Pancreas (tissue), 10 donors: ENCODE measurements around the gene G6PC1. TPM values are rescaled to one million over a fixed set of nuclear protein-coding genes. Genes with fewer than 3 reads are reported as not detected.
A peak's percentile ranks its signal among the peaks of the same experiment; 100 is the strongest.
"Not testable (repeated sequence)": the region's sequence is repeated elsewhere in the genome, so short reads cannot be mapped to it uniquely, and the experiment has no call there.

Source experiments
- ATAC-seq, 4 donors: fragments of 200-7000 bp; cut with Tn5 transposase; one replicate each; pipeline versions ENCODE4 v1.8.0 to v1.9.1; 2020; ENCODE audit warnings: mild to moderate bottlenecking in 4 of 4, moderate library complexity in 4 of 4
- DNase-seq, 6 donors: peaks; one replicate each; pipeline ENCODE4 v3.0.0-alpha.2; 2020
- FAIRE-seq: peaks from 2 replicates; lab custom pipeline; 2012; peaks lifted over from hg19 to GRCh38; lab: Jason Lieb, UNC
- H3K27ac ChIP-seq, 4 donors: fragments of 200-600 bp; sonication (generic); 1 replicate in 3 of 4; 2 replicates in 1 of 4; pipeline versions ENCODE4 v1.5.0 to v1.8.0; 2020
- H3K27me3 ChIP-seq, 4 donors: fragments of 200-600 bp; one replicate each; pipeline ENCODE4 v1.8.0; 2021
- H3K36me3 ChIP-seq, 3 donors: fragments of 200-600 bp; sonication (generic) in 1 of 3; one replicate each; pipeline versions ENCODE4 v1.5.0 to v1.8.0; 2020 to 2021
- H3K4me1 ChIP-seq, 3 donors: fragments of 200-600 bp; one replicate each; pipeline ENCODE4 v1.8.0; 2021
- H3K4me3 ChIP-seq, 4 donors: fragments of 200-600 bp; sonication (generic) in 2 of 4; one replicate each; pipeline versions ENCODE4 v1.5.0 to v1.8.0; 2020 to 2021
- H3K9me3 ChIP-seq, 4 donors: fragments of 200-600 bp; one replicate each; pipeline ENCODE4 v1.8.0; 2021
- CTCF ChIP-seq, 4 donors: fragments of 200-600 bp; sonication (generic) in 3 of 4; IDR thresholded peaks; one replicate each; pipeline versions ENCODE4 v1.5.0 to v1.8.0; 2021; ENCODE audit warnings: antibody characterized with exemption in 4 of 4
- WGBS, 2 donors: extraction: QIAGEN DNeasy Blood & Tissue Kit; methylation state at CpG; one replicate each; pipeline ENCODE4 v1.1.7; 2013; 5-methylcytosine and 5-hydroxymethylcytosine counted together
- intact Hi-C, 3 donors: fragments of 100-400 bp; cut with DNase I; formaldehyde crosslinking; loops; one replicate each; pipeline versions ENCODE4 v1.11.1 to v1.14.2; 2022
- polyA plus RNA-seq, 2 donors: library from polyadenylated mRNA; stranded (reverse); fragments of 200-250 nt; gene quantifications; one replicate each; pipeline ENCODE4 v1.2.3, GENCODE V29; 2013
- total RNA-seq, 6 donors: library from RNA; stranded (reverse); fragmentation: NEBNext Ultra II Directional in 4 of 6; extraction: Animal tissue kit (Norgen Biotek cat#: 25700) in 4 of 6; gene quantifications; one replicate each; pipeline versions ENCODE4 v1.2.1 to v1.2.4, GENCODE V29; 2021 to 2023
- donor health status: healthy with polysubstance abuse.
- donor health status: DM: no; HTN: no; CAD: no; lungs with moderate emphysema.
- donor health status: DM: no; HTN: no; CAD: no.
- donor health status: control.
- donor health status: control.
- donor health status: Bipolar disorder and iron deficiency.
- donor health status: DM: yes; HTN: yes; CAD: no.
- donor health status: DM: no; HTN: no; CAD: no.
- donor health status: DM: no; HTN: no; CAD: no.
- donor health status: DM: yes; HTN: yes; CAD: no.

G6PC1 gene
- total and polyA plus RNA-seq, 8 donors = 0.08 to 0.72 (median 0.23) TPM; not detected in 2

DNA sequence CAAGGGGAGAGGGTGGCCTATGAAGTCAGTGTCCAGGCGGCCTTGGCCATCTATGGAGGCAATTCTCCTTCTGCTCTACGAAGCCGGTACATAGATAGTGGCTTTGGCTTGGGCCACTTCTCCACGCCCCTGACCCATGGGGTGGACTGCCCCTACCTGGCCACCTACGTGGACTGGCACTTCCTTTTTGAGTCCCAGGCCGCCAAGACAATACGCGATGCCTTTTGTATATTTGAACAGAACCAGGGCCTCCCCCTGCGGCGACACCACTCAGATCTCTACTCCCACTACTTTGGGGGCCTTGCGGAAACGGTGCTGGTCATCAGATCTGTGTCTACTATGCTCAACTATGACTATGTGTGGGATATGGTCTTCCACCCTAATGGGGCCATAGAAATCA is 32.3 kb upstream of the G6PC1 start:
- no peak for DNase-seq
- no peak for ATAC-seq
- Histone ChIP-seq H3K9me3 (no peaks in the 10 kb centered on the region), H3K4me1 (peaks cover 0 to 9% (median 3%) of the 10 kb centered on the region in 3 donors), H3K27me3 (no peaks in the 10 kb centered on the region), H3K4me3 (no peak overlapping the region), H3K36me3 (no peaks in the 10 kb centered on the region), H3K27ac (no peak overlapping the region)
- TF ChIP-seq CTCF (IDR thresholded peaks at IDR 0.05) = no peak
- 93 to 95% methylated on average over 12 of the region's 12 CpGs for WGBS, 2 donors
- intact Hi-C loops = no loop called here
- FAIRE-seq = no peak

DNA sequence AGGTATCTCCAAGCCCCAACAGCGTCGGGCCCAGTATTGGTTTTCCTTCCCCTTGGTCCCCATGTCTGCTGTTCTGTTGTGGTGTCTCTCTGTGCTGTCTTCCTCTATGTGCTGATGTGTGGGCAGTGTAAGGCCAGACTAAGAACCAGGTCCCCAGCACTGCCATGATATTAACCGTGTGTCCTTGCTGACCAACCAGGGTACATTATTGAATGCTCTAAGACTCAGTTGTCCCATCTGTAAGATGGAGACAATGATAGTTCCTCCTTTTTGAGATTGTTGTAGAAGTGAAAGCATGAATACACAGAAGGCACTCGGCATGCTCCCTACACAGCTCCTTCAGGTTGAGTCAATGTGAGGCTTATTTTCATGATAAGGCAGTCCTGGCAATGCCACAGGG is 29.0 kb upstream of the G6PC1 start:
- no peaks in the 10 kb centered on the region for H3K9me3 ChIP-seq
- intact Hi-C loops = no loop called here

DNA sequence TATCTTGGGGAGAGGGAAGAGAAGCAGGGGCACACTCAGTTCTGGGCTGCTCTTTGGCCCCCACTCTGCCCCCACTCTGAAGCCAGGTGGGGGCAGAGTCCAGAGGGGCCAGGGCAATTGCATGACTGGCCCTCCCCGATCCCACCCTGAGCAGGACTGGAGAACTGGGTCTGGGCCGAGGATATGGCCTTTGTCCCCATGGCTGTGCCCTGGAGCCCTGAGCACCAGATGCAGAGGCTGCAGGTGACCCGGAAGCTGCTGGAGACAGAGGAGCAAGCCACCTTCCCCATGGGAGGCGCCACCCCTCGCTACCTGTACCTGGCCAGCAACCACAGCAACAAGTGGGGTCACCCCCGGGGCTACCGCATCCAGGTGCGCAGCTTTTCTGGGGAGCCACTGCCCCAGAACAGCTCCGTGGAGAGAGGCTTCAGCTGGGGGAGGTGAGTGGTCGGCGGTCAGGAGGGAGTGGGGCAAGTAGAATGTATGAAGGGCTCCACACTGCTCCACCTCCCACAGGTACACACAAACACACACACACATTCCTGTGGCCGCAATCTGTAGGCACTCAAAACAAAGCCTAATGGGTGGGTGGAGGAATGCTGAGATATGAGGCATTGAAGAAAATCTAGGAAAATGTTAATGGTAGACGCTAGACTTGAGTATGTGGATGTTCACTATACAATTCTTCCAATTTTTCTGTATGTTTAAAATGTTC is 28.2 kb upstream of the G6PC1 start:
- H3K36me3 ChIP-seq = no peaks in the 10 kb centered on the region
- DNase-seq = no peak
- 92 to 95% methylated on average over 13 of the region's 13 CpGs for WGBS, 2 donors
- no peak overlapping the region for H3K27ac ChIP-seq
- intact Hi-C loops = no loop called here
- ATAC-seq = no peak
- TF ChIP-seq CTCF (IDR thresholded peaks at IDR 0.05) = no peak
- no peaks in the 10 kb centered on the region for H3K4me1 ChIP-seq
- H3K27me3 ChIP-seq = no peaks in the 10 kb centered on the region
- H3K9me3 ChIP-seq = no peaks in the 10 kb centered on the region
- no peak overlapping the region for H3K4me3 ChIP-seq
- no peak for FAIRE-seq

More for the DNA sequence above, 29.0 kb upstream of the G6PC1 start:
- no peaks in the 10 kb centered on the region for H3K27me3 ChIP-seq
- no peak overlapping the region for H3K4me3 ChIP-seq
- ATAC-seq (no peak), FAIRE-seq (no peak), DNase-seq (no peak)
- H3K36me3 ChIP-seq = no peaks in the 10 kb centered on the region
- TF ChIP-seq CTCF (IDR thresholded peaks at IDR 0.05) = no peak
- H3K4me1 ChIP-seq = peaks cover 0 to 7% (median 1%) of the 10 kb centered on the region in 3 donors
- no peak overlapping the region for H3K27ac ChIP-seq
- 94% methylated on average over 4 of the region's 4 CpGs for WGBS, 2 donors

DNA sequence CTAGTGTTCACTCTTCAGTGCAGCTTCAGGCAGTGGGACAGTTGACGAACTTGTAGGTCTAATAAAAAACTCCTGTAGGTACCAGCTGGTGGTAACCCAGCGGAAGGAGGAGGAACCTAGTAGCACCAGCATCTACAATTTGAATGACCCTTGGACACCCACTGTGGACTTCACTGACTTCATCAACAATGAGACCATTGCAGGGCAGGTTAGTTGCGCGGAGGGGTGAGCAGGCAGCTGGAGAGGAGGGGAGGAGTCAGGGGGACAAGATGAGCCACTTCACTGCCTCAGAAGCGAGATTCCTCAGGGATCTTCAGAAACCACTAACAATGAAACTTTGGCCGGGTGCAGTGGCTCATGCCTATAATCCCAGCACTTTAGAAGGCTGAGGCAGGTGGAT is 27.3 kb upstream of the G6PC1 start:
- intact Hi-C loops = no loop called here
- no peak for TF ChIP-seq CTCF (IDR thresholded peaks at IDR 0.05)
- ATAC-seq (no peak), DNase-seq (no peak), FAIRE-seq (no peak)
- no peak overlapping the region for H3K27ac ChIP-seq
- no peaks in the 10 kb centered on the region for H3K27me3 ChIP-seq
- H3K4me3 ChIP-seq = no peak overlapping the region
- 90 to 92% methylated on average over 6 of the region's 6 CpGs for WGBS, 2 donors
- no peaks in the 10 kb centered on the region for H3K36me3 ChIP-seq
- no peaks in the 10 kb centered on the region for H3K9me3 ChIP-seq
- H3K4me1 ChIP-seq = no peaks in the 10 kb centered on the region

DNA sequence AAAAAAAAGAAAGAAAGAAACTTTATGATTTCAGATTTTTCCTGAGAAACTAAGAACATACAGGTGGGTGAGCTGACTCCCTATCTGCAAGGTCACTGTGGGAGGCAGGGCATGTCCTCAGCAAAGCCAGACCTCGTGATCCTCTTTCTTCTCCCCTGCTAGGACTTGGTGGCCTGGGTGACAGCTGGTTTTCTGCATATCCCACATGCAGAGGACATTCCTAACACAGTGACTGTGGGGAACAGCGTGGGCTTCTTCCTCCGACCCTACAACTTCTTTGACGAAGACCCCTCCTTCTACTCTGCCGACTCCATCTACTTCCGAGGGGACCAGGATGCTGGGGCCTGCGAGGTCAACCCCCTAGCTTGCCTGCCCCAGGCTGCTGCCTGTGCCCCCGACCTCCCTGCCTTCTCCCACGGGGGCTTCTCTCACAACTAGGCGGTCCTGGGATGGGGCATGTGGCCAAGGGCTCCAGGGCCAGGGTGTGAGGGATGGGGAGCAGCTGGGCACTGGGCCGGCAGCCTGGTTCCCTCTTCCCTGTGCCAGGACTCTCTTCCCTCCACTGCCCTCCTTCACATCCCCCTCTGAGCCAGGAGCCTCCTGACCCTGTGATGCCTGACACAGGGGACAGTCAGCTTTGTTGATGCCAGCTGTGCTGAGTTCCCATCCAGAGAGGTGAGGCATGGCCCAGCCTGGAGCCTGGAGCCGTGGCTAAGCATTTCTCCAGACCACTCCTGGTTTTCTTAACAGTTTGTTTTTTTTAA is 26.5 kb upstream of the G6PC1 start:
- ATAC-seq = peak in 1 of 4 donors; percentile 9
- H3K4me1 ChIP-seq, intact Hi-C loops, H3K9me3 ChIP-seq, H3K36me3 ChIP-seq, H3K4me3 ChIP-seq, H3K27me3 ChIP-seq, DNase-seq, H3K27ac ChIP-seq, FAIRE-seq: not testable (repeated sequence)
- WGBS, 2 donors = 82 to 92% methylated on average over 5 to 9 of the region's 12 CpGs
